H1 (cell line): ENCODE results near the gene MRGPRE. TPM values are rescaled to one million over a fixed set of nuclear protein-coding genes. Genes with fewer than 3 reads are reported as not detected.

ENCODE experiments used
- CTCF ChIA-PET: fragments of 300-600 bp; sonication (Branson Sonifier 250); formaldehyde crosslinking; loops from one replicate; lab custom pipeline; 2021; ENCODE audit not compliant: partially characterized antibody; lab: Charles Lee
- POLR2A ChIA-PET: fragments of 300-600 bp; sonication (Branson Sonifier 250); formaldehyde crosslinking; loops from one replicate; lab custom pipeline; 2021; ENCODE audit warnings: inconsistent platforms; ENCODE audit not compliant: partially characterized antibody; lab: Charles Lee
- DNase-seq, 2 experiments: peaks; one replicate each; pipeline versions ENCODE4 v3.0.0 to v3.0.0-alpha.2; 2010 to 2022; ENCODE audit warnings: low spot score in 2 of 2, low read depth in 1 of 2, mixed read lengths in 1 of 2
- FAIRE-seq: peaks from 2 replicates; lab custom pipeline; 2011; peaks lifted over from hg19 to GRCh38; lab: Jason Lieb, UNC
- H2AFZ ChIP-seq: 2 replicates; pipeline ENCODE4 v1.8.1; 2012; ENCODE audit warnings: low read length, inconsistent platforms
- H2AK5ac ChIP-seq: 2 replicates; pipeline ENCODE4 v1.6.1; 2013; ENCODE audit warnings: low read depth, low read length
- H2BK120ac ChIP-seq: replicated peaks from 2 replicates; pipeline ENCODE3; 2013; ENCODE audit warnings: low read depth, low read length, inconsistent platforms
- H2BK12ac ChIP-seq: 2 replicates; pipeline ENCODE4 v1.6.1; 2013; ENCODE audit warnings: low read depth, low read length
- H2BK15ac ChIP-seq: 2 replicates; pipeline ENCODE4 v1.6.1; 2013; ENCODE audit warnings: low read length
- H2BK20ac ChIP-seq: 2 replicates; pipeline ENCODE4 v1.6.1; 2013; ENCODE audit warnings: low read length
- H2BK5ac ChIP-seq: 2 replicates; pipeline ENCODE4 v1.6.1; 2013; ENCODE audit warnings: low read depth, low read length
- H3K14ac ChIP-seq: 2 replicates; pipeline ENCODE4 v1.6.1; 2013; ENCODE audit warnings: inconsistent platforms; ENCODE audit not compliant: insufficient read length
- H3K18ac ChIP-seq: 2 replicates; pipeline ENCODE4 v1.6.1; 2013; ENCODE audit warnings: low read length; ENCODE audit errors: extremely low read depth
- H3K23ac ChIP-seq: 2 replicates; pipeline ENCODE4 v1.6.1; 2013; ENCODE audit warnings: inconsistent platforms; ENCODE audit not compliant: insufficient read length
- H3K23me2 ChIP-seq: 2 replicates; pipeline ENCODE4 v1.6.1; 2013; ENCODE audit warnings: low read depth, low read length
- H3K27ac ChIP-seq: 2 replicates; pipeline ENCODE4 v1.6.1; 2011; ENCODE audit warnings: low read depth, low read length, inconsistent platforms
- H3K27me3 ChIP-seq, 4 experiments: replicated peaks in 1 of 4; 1 replicate in 1 of 4; 2 replicates in 3 of 4; pipeline versions ENCODE4 v1.6.1 to v1.8.1; 2011 to 2013; ENCODE audit warnings: low read length in 3 of 4, mild to moderate bottlenecking in 3 of 4, inconsistent platforms in 2 of 4, mixed read lengths in 2 of 4, moderate library complexity in 1 of 4; ENCODE audit not compliant: control insufficient read depth in 3 of 4, insufficient read depth in 3 of 4; ENCODE audit errors: extremely low read depth in 1 of 4
- H3K36me3 ChIP-seq, 4 experiments: 2 replicates each; pipeline versions ENCODE4 v1.6.1 to v1.8.1; 2011 to 2013; ENCODE audit warnings: mild to moderate bottlenecking in 4 of 4, low read length in 3 of 4, moderate library complexity in 2 of 4, control low read depth in 1 of 4, inconsistent platforms in 1 of 4; ENCODE audit not compliant: insufficient read depth in 4 of 4, control insufficient read depth in 2 of 4
- H3K4ac ChIP-seq: replicated peaks from 2 replicates; pipeline ENCODE3; 2013; ENCODE audit warnings: low read length, low read depth, mixed read lengths, inconsistent platforms; ENCODE audit not compliant: insufficient read length
- H3K4me1 ChIP-seq, 4 experiments: replicated peaks in 1 of 4; 1 replicate in 1 of 4; 2 replicates in 3 of 4; pipeline versions ENCODE4 v1.6.1 to v1.8.1; 2011 to 2013; ENCODE audit warnings: low read length in 3 of 4, inconsistent platforms in 2 of 4, mixed read lengths in 1 of 4; ENCODE audit not compliant: insufficient read depth in 4 of 4, control insufficient read depth in 3 of 4
- H3K4me2 ChIP-seq, 2 experiments: 2 replicates each; pipeline versions ENCODE4 v1.6.1 to v1.8.1; 2011 to 2013; ENCODE audit warnings: low read depth in 2 of 2, low read length in 2 of 2, control low read depth in 1 of 2, inconsistent platforms in 1 of 2, mild to moderate bottlenecking in 1 of 2; ENCODE audit not compliant: insufficient read depth in 1 of 2
- H3K4me3 ChIP-seq, 4 experiments: fragments of 200-600, 300-600 bp in 1 of 4; sonication (generic), shearing (Covaris generic), sonication (Bioruptor Twin) in 1 of 4; 2 replicates each; pipeline versions ENCODE4 v1.5.1 to v1.8.1; 2011 to 2016; ENCODE audit warnings: low read length in 4 of 4, low read depth in 3 of 4, control low read depth in 2 of 4, inconsistent platforms in 2 of 4, mild to moderate bottlenecking in 2 of 4, mixed read lengths in 1 of 4, moderate library complexity in 1 of 4; ENCODE audit not compliant: insufficient read depth in 2 of 4; ENCODE audit errors: extremely low read depth in 1 of 4
- H3K56ac ChIP-seq: replicated peaks from 2 replicates; pipeline ENCODE3; 2013; ENCODE audit warnings: low read depth, mild to moderate bottlenecking, mixed read lengths, low read length, inconsistent platforms; ENCODE audit not compliant: insufficient read length
- H3K79me1 ChIP-seq: 2 replicates; pipeline ENCODE4 v1.6.1; 2013; ENCODE audit warnings: low read depth, low read length, control low read depth
- H3K79me2 ChIP-seq, 2 experiments: 2 replicates each; pipeline versions ENCODE4 v1.6.1 to v1.8.1; 2012 to 2013; ENCODE audit warnings: low read length in 2 of 2, mild to moderate bottlenecking in 2 of 2, inconsistent platforms in 1 of 2; ENCODE audit not compliant: insufficient read depth in 2 of 2, control insufficient read depth in 1 of 2
- H3K9ac ChIP-seq, 4 experiments: replicated peaks in 1 of 4; 1 replicate in 1 of 4; 2 replicates in 3 of 4; pipeline versions ENCODE4 v1.6.1 to v1.8.1; 2011 to 2013; ENCODE audit warnings: low read depth in 3 of 4, low read length in 3 of 4, control low read depth in 2 of 4, mild to moderate bottlenecking in 2 of 4, moderate library complexity in 2 of 4, inconsistent platforms in 1 of 4; ENCODE audit errors: extremely low read depth in 1 of 4
- H3K9me3 ChIP-seq, 2 experiments: 2 replicates each; pipeline versions ENCODE4 v1.6.1 to v1.8.1; 2012 to 2013; ENCODE audit warnings: mild to moderate bottlenecking in 2 of 2, moderate library complexity in 2 of 2, control low read depth in 1 of 2, inconsistent platforms in 1 of 2, low read depth in 1 of 2, low read length in 1 of 2, mixed read lengths in 1 of 2; ENCODE audit not compliant: insufficient read depth in 2 of 2
- H4K20me1 ChIP-seq, 2 experiments: replicated peaks in 1 of 2; 2 replicates each; pipeline versions ENCODE3 to v1.8.1; 2011 to 2013; ENCODE audit warnings: inconsistent platforms in 2 of 2, low read length in 2 of 2, mild to moderate bottlenecking in 1 of 2; ENCODE audit not compliant: insufficient read depth in 2 of 2, control insufficient read depth in 1 of 2
- H4K5ac ChIP-seq: 2 replicates; pipeline ENCODE4 v1.6.1; 2013; ENCODE audit warnings: low read length, low read depth, mixed read lengths, inconsistent platforms; ENCODE audit not compliant: insufficient read length
- H4K8ac ChIP-seq: 2 replicates; pipeline ENCODE4 v1.8.0; 2013; ENCODE audit warnings: mild to moderate bottlenecking, moderate library complexity, low read length, inconsistent platforms; ENCODE audit not compliant: insufficient read depth; ENCODE audit errors: extremely low read depth
- H4K91ac ChIP-seq: replicated peaks from 2 replicates; pipeline ENCODE3; 2013; ENCODE audit warnings: low read length, mixed read lengths, inconsistent platforms; ENCODE audit not compliant: insufficient read length
- CHD2 ChIP-seq: IDR thresholded peaks from 2 replicates; pipeline ENCODE4 v1.6.1; 2012; ENCODE audit warnings: low read length, improper control_type of control experiment
- CREB1 ChIP-seq: IDR thresholded peaks from 2 replicates; pipeline ENCODE4 v1.6.1; 2012; ENCODE audit warnings: inconsistent platforms
- GTF2F1 ChIP-seq: IDR thresholded peaks from 2 replicates; pipeline ENCODE4 v1.6.1; 2012; ENCODE audit warnings: low read depth, low read length, improper control_type of control experiment, borderline replicate concordance
- HDAC6 ChIP-seq: IDR thresholded peaks from one replicate; pipeline ENCODE4 v1.7.1; 2012; ENCODE audit warnings: low read depth, mild to moderate bottlenecking, inconsistent platforms, low read length, moderate library complexity
- JUND ChIP-seq: IDR thresholded peaks from 2 replicates; pipeline ENCODE4 v1.6.1; 2011; ENCODE audit warnings: mild to moderate bottlenecking, improper control_type of control experiment, low read length
- KDM5A ChIP-seq: fragments of 200-600 bp; IDR thresholded peaks from 2 replicates; pipeline ENCODE4 v1.7.1; 2012; ENCODE audit warnings: mild to moderate bottlenecking, low read length, inconsistent platforms, mixed read lengths
- RAD21 ChIP-seq, 2 experiments: IDR thresholded peaks in 1 of 2; conservative IDR thresholded peaks in 1 of 2; 2 replicates each; pipeline ENCODE4 v1.6.1; 2011; ENCODE audit warnings: low read depth in 2 of 2, low read length in 2 of 2, improper control_type of control experiment in 1 of 2, inconsistent platforms in 1 of 2, mild to moderate bottlenecking in 1 of 2, moderate library complexity in 1 of 2
- RFX5 ChIP-seq: IDR thresholded peaks from 2 replicates; pipeline ENCODE4 v1.6.1; 2011; ENCODE audit warnings: low read depth, low read length, improper control_type of control experiment, borderline replicate concordance
- SUZ12 ChIP-seq: fragments of 200-600 bp; sonication (generic); IDR thresholded peaks from 2 replicates; pipeline ENCODE4 v1.6.1; 2012; ENCODE audit warnings: mild to moderate bottlenecking, inconsistent platforms, low read length, moderate library complexity, mixed read lengths
- TCF12 ChIP-seq: IDR thresholded peaks from 2 replicates; pipeline ENCODE4 v1.6.1; 2011; ENCODE audit warnings: low read depth, mild to moderate bottlenecking, low read length
- WGBS, 2 experiments: shearing (Covaris generic) in 1 of 2; methylation state at CpG; one replicate each; pipeline versions ENCODE4 v1.1.6 to v1.1.7; 2013 to 2015; ENCODE audit warnings: low lambda C conversion rate in 2 of 2, mixed read lengths in 2 of 2, inconsistent platforms in 1 of 2, low coverage in 1 of 2, missing lambda C conversion rate in 1 of 2; ENCODE audit not compliant: insufficient replicate concordance in 2 of 2, insufficient coverage in 1 of 2, insufficient read length in 1 of 2; ENCODE audit errors: extremely low coverage in 1 of 2, missing lambda C conversion rate in 1 of 2; 5-methylcytosine and 5-hydroxymethylcytosine counted together
- polyA plus RNA-seq, 7 experiments: library from polyadenylated mRNA; depleted of rRNA in 3 of 7; stranded (reverse) in 5 of 7; unstranded in 2 of 7; fragments of >200 nt in 5 of 7; fragments of 200-250 nt in 2 of 7; gene quantifications; 1 replicate in 5 of 7; 2 replicates in 1 of 7; 4 replicates in 1 of 7; pipeline versions ENCODE4 v1.2.1 to v1.2.3, GENCODE V29; 2011 to 2013; ENCODE audit warnings: missing spikeins in 2 of 7, mixed read lengths in 2 of 7
- total RNA-seq: library from RNA; stranded (reverse); fragmentation: NEBNext Ultra II Directional; extraction: Animal tissue kit (Norgen Biotek cat#: 25700); gene quantifications from 2 replicates; pipeline ENCODE4 v1.2.1, GENCODE V29; 2021
- TF ChIP-seq, protein P1 (sequence below): IDR thresholded peaks from 2 replicates; pipeline ENCODE4 v1.6.1; 2012; ENCODE audit warnings: inconsistent platforms

Gene MRGPRE
- total and polyA plus RNA-seq, 2 of the 8 experiments (the other 6 are each of a cell fraction or from before 2014, with no cell fraction given) = not detected

DNA sequence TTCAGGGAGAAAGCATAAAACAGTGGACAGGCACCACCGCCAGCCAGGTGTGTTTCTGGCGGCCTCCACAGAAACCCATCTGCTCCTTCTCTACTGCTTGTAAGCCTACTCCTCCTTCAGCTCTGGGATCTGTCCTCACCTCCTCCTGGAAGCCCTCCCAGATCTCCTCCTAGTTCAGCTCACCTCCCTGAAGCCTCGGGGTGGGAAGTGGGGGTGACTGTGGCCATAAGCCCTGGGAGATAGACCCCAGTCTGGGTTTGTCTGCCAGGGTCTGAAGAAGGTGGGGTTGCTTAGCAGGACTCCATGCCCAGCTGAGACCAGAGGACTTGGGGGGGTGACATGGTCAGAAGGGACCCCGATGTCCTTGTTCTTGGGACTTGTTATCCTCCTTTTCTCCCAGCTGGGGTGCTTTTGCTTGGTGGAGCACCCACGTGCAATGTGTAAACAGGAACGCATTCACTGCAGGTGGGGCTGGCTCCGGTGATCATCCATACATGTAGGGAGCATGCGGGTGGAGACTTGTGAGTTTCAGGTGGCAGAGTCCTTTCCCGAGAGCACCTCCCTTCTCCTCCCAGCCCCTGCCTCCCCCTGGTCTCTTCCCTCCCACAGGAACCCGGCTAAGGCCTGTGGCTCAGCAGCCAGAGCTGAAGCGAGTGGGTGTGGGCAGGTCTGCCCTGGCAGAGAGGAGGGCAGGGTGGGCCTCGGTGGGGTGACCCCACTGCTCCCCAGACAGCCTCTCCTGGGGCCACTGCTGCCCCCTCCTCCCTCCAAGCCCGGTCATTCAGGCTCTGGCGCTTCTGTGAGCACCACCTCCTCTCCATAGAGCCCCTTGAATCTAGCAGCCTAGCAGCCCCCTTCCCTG is 39.5 kb downstream of the MRGPRE start:
- CTCF ChIA-PET = interaction anchor here (0.6 to 2.3 kb wide), 11 partner anchors 8 to 160 kb away, joined by 3 to 8 read pairs (median 3); partner anchors contain the start of gene OSBPL5
- no peak overlapping the region for H3K4ac ChIP-seq
- no peak overlapping the region for H3K27ac ChIP-seq
- no peak for TF ChIP-seq CREB1
- no peak for TF ChIP-seq TCF12
- no peak for TF ChIP-seq SUZ12
- TF ChIP-seq GTF2F1 = no peak
- no peak for TF ChIP-seq JUND
- no peak for TF ChIP-seq HDAC6
- TF ChIP-seq RFX5 = no peak
- TF ChIP-seq RAD21 (IDR thresholded peaks at IDR 0.05 in 1 of 2, conservative IDR thresholded peaks at IDR 0.05 in 1 of 2; ENCODE audit: low read depth in 2 of 2, low read length in 2 of 2) = no peak
- no peak for TF ChIP-seq KDM5A
- TF ChIP-seq, protein P1, sequence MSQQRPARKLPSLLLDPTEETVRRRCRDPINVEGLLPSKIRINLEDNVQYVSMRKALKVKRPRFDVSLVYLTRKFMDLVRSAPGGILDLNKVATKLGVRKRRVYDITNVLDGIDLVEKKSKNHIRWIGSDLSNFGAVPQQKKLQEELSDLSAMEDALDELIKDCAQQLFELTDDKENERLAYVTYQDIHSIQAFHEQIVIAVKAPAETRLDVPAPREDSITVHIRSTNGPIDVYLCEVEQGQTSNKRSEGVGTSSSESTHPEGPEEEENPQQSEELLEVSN = no peak
- no peak for TF ChIP-seq CHD2

More for the DNA sequence above, 39.5 kb downstream of the MRGPRE start:
- no peaks in the 10 kb centered on the region for H3K27me3 ChIP-seq
- no peak overlapping the region for H3K9ac ChIP-seq
- H3K4me3 ChIP-seq = no peak overlapping the region
- H2AFZ ChIP-seq = no peak overlapping the region
- H2BK120ac ChIP-seq = no peak overlapping the region
- no peaks in the 10 kb centered on the region for H3K9me3 ChIP-seq
- FAIRE-seq (no peak), DNase-seq (peak in 1 of 2 experiments; percentile 46)
- peaks cover 5 to 22% (median 14%) of the 10 kb centered on the region in 4 experiments for H3K4me1 ChIP-seq
- H4K5ac ChIP-seq = no peak overlapping the region
- H2BK15ac ChIP-seq = peak overlapping the region; percentile 53; the same call in 1 of the 2 replicates
- H3K36me3 ChIP-seq = no peaks in the 10 kb centered on the region
- 79% methylated on average over 14 of the region's 14 CpGs; no CpG with 5 or more reads in 1 of the 2 experiments for WGBS, 2 experiments
- peaks cover 3% of the 10 kb centered on the region; the same call in 1 of the 2 replicates for H3K79me1 ChIP-seq
- 0 out of 2 replicates have a peak overlapping the region, but pooled peaks have one; percentile 75 for H2AK5ac ChIP-seq
- H4K8ac ChIP-seq = no peak overlapping the region; the same call in 1 of the 2 replicates
- H3K56ac ChIP-seq = no peak overlapping the region
- H4K91ac ChIP-seq = no peak overlapping the region
- no peak overlapping the region for H3K14ac ChIP-seq
- H4K20me1 ChIP-seq = no peaks in the 10 kb centered on the region
- H2BK12ac ChIP-seq = peak overlapping the region; percentile 68; the same call in 1 of the 2 replicates
- POLR2A ChIA-PET = no interaction called here
- no peak overlapping the region for H3K23ac ChIP-seq
- H3K23me2 ChIP-seq = peaks cover 3% of the 10 kb centered on the region
- H3K18ac ChIP-seq = peak overlapping the region; percentile 32
- no peak overlapping the region for H2BK5ac ChIP-seq
- no peak overlapping the region for H3K4me2 ChIP-seq
- H3K79me2 ChIP-seq = no peaks in the 10 kb centered on the region
- no peak overlapping the region for H2BK20ac ChIP-seq
